Measurements from ENCODE around the gene CELF6. TPM values are rescaled to one million over a fixed set of nuclear protein-coding genes. Genes with fewer than 3 reads are reported as not detected.
"Not testable (repeated sequence)": the region's sequence is repeated elsewhere in the genome, so short reads cannot be mapped to it uniquely, and the experiment has no call there.

Gene CELF6
- total RNA-seq, 1 donor from 2014 or later, result 2.2 TPM

DNA sequence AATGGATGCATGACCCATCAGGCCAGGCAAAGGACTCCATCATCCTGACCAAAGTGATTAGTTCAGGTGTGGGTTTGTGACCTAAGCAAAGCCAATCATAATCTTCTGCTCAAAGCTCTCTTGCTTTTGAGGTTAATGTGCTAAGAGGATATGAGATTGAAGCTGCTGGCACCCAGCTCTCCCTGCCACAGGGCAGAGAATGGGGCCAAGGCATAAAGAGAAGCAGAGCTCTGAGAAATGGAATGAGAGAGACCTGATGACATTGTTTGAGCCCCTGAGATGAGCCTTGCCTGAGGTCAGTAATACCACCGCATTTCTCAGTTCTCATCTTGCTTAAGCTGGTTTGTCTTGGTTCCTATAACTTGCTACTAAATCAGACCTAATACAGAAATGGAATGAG is 41.2 kb downstream of the CELF6 start:
- ATAC-seq (ENCODE audit: low read depth), result no peak

DNA sequence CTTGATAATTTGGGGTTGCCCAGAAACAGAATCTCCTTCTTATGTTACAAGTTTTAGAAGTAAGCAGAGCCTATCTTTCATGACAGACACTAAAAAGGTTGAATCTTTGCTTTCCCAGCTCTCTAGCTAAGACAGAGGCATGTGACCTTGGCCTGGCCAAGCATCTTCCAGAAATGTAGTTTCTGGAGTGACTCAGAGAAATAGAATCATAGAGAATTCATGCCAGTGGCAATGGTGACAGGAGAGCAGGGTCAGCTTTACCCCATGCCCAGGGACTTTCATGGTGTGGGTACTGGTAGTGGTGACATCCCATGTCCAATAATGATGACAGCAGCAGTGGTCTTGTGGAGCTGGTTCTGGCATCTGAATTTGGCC is 43.6 kb downstream of the CELF6 start:
- Mint-ChIP-seq H3K4me3 (no peak overlapping the region), H3K27me3 (no peaks in the 10 kb centered on the region), H3K4me1 (peaks cover 20% of the 10 kb centered on the region), H3K36me3 (ENCODE audit: low read depth) (no peaks in the 10 kb centered on the region), H3K27ac (no peak overlapping the region), H3K9me3 (no peaks in the 10 kb centered on the region)
- CTCF ChIA-PET, result no interaction called here
- POLR2A ChIA-PET, result no interaction called here
- TF ChIP-seq CTCF (IDR thresholded peaks at IDR 0.05), result no peak
- DNase-seq (no peak), ATAC-seq (ENCODE audit: low read depth) (no peak)
- intact Hi-C loops (cut with micrococcal nuclease), result no loop called here

More for the DNA sequence above, 41.2 kb downstream of the CELF6 start:
- H3K4me3 Mint-ChIP-seq, result no peak overlapping the region
- H3K27me3 Mint-ChIP-seq, result no peaks in the 10 kb centered on the region
- POLR2A ChIA-PET, result interaction anchor here (1.0 kb wide), 1 partner anchor 57 kb away, joined by 12 read pairs; no protein-coding TSS in a partner anchor
- H3K9me3 Mint-ChIP-seq, result no peaks in the 10 kb centered on the region
- intact Hi-C loops (cut with micrococcal nuclease), result no loop called here
- no peak for TF ChIP-seq CTCF (IDR thresholded peaks at IDR 0.05)
- CTCF ChIA-PET, result no interaction called here
- no peak for DNase-seq
- H3K4me1 Mint-ChIP-seq, result peaks cover 3% of the 10 kb centered on the region
- no peaks in the 10 kb centered on the region for H3K36me3 Mint-ChIP-seq (ENCODE audit: low read depth)
- no peak overlapping the region for H3K27ac Mint-ChIP-seq

DNA sequence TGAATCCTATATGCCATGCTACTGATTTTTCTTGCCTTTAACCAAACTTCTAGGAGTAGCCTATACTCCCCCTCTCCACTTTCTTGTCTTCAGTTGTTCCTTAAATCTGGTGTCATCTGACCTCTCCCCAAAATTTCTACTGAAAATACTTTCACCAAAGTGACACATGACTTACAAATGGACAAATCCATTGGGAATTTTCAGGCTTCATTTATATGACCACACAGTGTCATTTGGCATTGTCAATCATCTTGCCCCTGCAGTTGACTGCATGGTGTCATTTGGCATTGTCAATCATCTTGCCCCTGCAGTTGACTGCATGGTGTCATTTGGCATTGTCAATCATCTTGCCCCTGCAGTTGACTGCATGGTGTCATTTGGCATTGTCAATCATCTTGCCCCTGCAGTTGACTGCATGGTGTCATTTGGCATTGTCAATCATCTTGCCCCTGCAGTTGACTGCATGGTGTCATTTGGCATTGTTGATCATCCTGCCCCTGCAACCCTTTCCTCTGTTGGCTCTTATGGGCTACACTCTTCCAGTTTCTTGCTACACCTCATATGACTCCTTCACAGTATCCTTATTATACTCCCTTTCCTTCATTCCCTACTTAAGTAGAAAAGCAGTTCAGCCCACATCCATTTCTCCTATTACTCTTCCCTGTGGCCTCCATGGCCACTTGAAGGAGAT is 44.2 kb downstream of the CELF6 start:
- ATAC-seq (ENCODE audit: low read depth); intact Hi-C loops (cut with micrococcal nuclease); H3K27me3 Mint-ChIP-seq; H3K4me3 Mint-ChIP-seq; DNase-seq; H3K9me3 Mint-ChIP-seq; H3K27ac Mint-ChIP-seq; H3K36me3 Mint-ChIP-seq (ENCODE audit: low read depth): not testable (repeated sequence)
- ChIA-PET CTCF (interaction anchor here (1.9 kb wide), 1 partner anchor 36 kb away, joined by 5 read pairs; no protein-coding TSS in a partner anchor), POLR2A (interaction anchor here (8.4 kb wide), 1 partner anchor 46 kb away, joined by 113 read pairs; the partner anchor contains the start of gene PKM)
- H3K4me1 Mint-ChIP-seq, result peaks cover 26% of the 10 kb centered on the region

GRCh38 chr15:72272997-72273352 is 47.0 kb downstream of the CELF6 start:
- Mint-ChIP-seq H3K27ac (peak overlapping the region; percentile 86), H3K27me3 (no peaks in the 10 kb centered on the region), H3K36me3 (ENCODE audit: low read depth) (peaks cover 21% of the 10 kb centered on the region), H3K4me1 (peaks cover 36% of the 10 kb centered on the region), H3K9me3 (no peaks in the 10 kb centered on the region), H3K4me3 (peak overlapping the region; percentile 84)
- CTCF ChIA-PET, result interaction anchor here (0.5 to 2.2 kb wide), 5 partner anchors 40 to 624 kb away, joined by 3 to 16 read pairs (median 6); partner anchors contain the start of gene PKM
- ATAC-seq (ENCODE audit: low read depth) (no peak), DNase-seq (no peak)
- POLR2A ChIA-PET, result interaction anchor here (1.2 to 8.4 kb wide), 2 partner anchors 44 to 103 kb away, joined by 6 to 113 read pairs; partner anchors contain the start of genes HEXA and PKM
- intact Hi-C loops (cut with micrococcal nuclease), result loop anchor here (1.0 to 5.0 kb wide), 7 partner anchors 45 to 509 kb away; partner anchors contain the start of genes ADPGK, ARIH1, BBS4 and HIGD2B
- no peak for TF ChIP-seq CTCF (IDR thresholded peaks at IDR 0.05)

DNA sequence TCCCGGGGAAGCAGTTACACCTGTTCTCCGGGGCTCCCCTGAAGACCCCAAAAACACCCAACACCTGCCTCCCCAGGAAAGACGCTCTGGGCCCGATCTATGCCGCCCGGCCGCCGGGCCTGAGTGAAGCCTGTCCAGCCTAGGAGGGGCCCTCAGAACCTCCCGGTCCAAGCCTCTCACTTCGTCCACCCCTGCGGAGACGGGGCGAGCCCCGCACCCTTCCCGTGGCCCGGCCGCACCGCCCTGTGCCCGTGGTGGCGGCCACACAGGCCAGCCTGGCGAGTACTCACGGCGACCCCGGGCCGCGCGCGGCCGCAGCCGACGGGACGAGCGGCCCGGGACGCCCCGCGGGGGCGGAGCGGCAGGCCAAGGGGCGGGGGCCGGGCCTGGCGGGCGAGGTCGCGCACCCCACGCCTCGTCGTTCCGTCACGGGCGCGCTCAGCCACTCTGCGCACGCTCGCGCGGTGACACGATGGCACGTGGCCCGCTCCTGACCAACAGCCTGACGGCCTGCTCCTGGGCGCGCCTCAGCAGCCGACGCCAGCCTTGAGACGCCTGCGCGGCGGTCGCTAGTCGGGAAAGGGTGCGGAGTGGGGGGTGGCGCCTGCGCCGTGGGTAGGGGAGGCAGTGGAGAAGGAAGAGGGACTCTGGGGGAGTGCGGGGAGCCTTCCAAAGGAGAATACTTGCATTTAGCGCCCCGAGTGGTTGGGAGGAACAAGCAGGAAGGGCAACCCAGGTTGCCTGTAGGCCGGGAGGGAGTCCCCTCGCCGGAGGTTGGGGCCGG is 47.6 kb downstream of the CELF6 start, which contains the start of gene PARP6:
Gene PARP6 (minus strand): TSS at position 342 of the 784 bp plus-strand sequence. CDS start 5,077 bp downstream, outside the sequence.
- H3K27me3 Mint-ChIP-seq, result no peaks in the 10 kb centered on the region
- H3K4me1 Mint-ChIP-seq, result peaks cover 36% of the 10 kb centered on the region
- ChIA-PET POLR2A (interaction anchor here (1.2 to 8.4 kb wide), 2 partner anchors 43 to 104 kb away, joined by 6 to 113 read pairs; partner anchors contain the start of genes HEXA and PKM), CTCF (interaction anchor here (0.5 to 2.2 kb wide), 3 partner anchors 40 to 624 kb away, joined by 3 to 16 read pairs (median 6); no protein-coding TSS in a partner anchor)
- intact Hi-C loops (cut with micrococcal nuclease), result loop anchor here (1.0 to 5.0 kb wide), 7 partner anchors 44 to 510 kb away; partner anchors contain the start of genes ADPGK, ARIH1, BBS4 and HIGD2B
- H3K27ac Mint-ChIP-seq, result peak within 1 kb of the TSS; percentile 86
- peaks cover 25% of the 10 kb centered on the region for H3K36me3 Mint-ChIP-seq (ENCODE audit: low read depth)
- no peaks in the 10 kb centered on the region for H3K9me3 Mint-ChIP-seq
- peak; percentile 95 for DNase-seq
- ATAC-seq (ENCODE audit: low read depth), result peak; percentile 96
- TF ChIP-seq CTCF (IDR thresholded peaks at IDR 0.05), result no peak
- peak within 1 kb of the TSS; percentile 87 for H3K4me3 Mint-ChIP-seq

All from activated B cell treated with CpG ODN at 0.5 μM for 24 hours (primary cell).